ENCODE data around the gene KLHL29.

DNA sequence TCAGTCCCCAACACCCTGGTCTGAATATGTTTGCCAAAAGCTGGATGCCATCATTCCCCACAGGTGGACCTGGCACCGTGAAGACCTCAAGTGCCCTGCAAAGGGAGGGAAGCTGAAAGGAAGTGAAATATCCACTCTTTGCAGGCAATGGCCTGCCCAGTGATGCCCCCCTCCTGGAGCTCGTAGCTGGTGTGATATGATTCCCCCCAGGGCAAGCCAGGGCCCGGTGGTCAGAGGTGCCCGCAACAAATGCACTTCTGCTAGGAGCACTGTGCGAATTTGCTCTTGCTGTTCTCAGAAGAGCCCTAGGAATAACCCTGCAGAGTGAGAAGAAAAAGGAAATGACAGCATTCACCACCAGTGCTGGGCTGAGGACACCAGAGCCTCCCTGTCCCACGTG, 247.4 kb downstream of the KLHL29 start:
- TF ChIP-seq CTCF (IDR thresholded peaks at IDR 0.05) = no peak
- no peak for TF ChIP-seq POLR2A (IDR thresholded peaks at IDR 0.05)
